Middle frontal gyrus (tissue), 1 donor: Measurements from ENCODE around the gene AQP6.

Experiments
- DNase-seq: peaks from one replicate; pipeline ENCODE4 v3.0.0-alpha.2; 2015; ENCODE audit warnings: low spot score; ENCODE audit errors: extremely low spot score

AQP6 gene

GRCh38 chr12:49942921-49943624 is 29.7 kb upstream of the AQP6 start:
- no peak for DNase-seq

- no peak for DNase-seq
Measured at GRCh38 chr12:49943625-49943960, 29.2 kb upstream of the AQP6 start.

- no peak for DNase-seq
Measured at GRCh38 chr12:49944046-49944445, 28.7 kb upstream of the AQP6 start.

GRCh38 chr12:49944718-49945117 is 28.0 kb upstream of the AQP6 start:
- no peak for DNase-seq

- peak; percentile 53 for DNase-seq
Measured at GRCh38 chr12:49945394-49946080, 27.2 kb upstream of the AQP6 start.

- DNase-seq = no peak
Measured at GRCh38 chr12:49946086-49946485, 26.7 kb upstream of the AQP6 start.

GRCh38 chr12:49946497-49946896 is 26.2 kb upstream of the AQP6 start:
- no peak for DNase-seq

- no peak for DNase-seq
Measured at GRCh38 chr12:49947593-49948226, 25.0 kb upstream of the AQP6 start.

GRCh38 chr12:49948866-49949845 is 23.6 kb upstream of the AQP6 start:
- DNase-seq = no peak

- no peak for DNase-seq
Measured at GRCh38 chr12:49949866-49950265, 22.9 kb upstream of the AQP6 start.

GRCh38 chr12:49950273-49951251 is 22.2 kb upstream of the AQP6 start, which contains the start of gene AQP2:
TSS of gene AQP2 (plus strand) at chr12:49950737. CDS start at chr12:49950831, 94 bp downstream.
- DNase-seq = no peak

GRCh38 chr12:49951411-49952240 is 21.1 kb upstream of the AQP6 start:
- DNase-seq = no peak

- no peak for DNase-seq
Measured at GRCh38 chr12:49952391-49953055, 20.2 kb upstream of the AQP6 start.

GRCh38 chr12:49953151-49953550 is 19.6 kb upstream of the AQP6 start:
- no peak for DNase-seq

GRCh38 chr12:49953961-49954846 is 18.5 kb upstream of the AQP6 start:
- no peak for DNase-seq

- DNase-seq = no peak
Measured at GRCh38 chr12:49954863-49955830, 17.6 kb upstream of the AQP6 start.
